WTC11 (cell line): Measurements from ENCODE around the gene HINFP. TPM values are rescaled to one million over a fixed set of nuclear protein-coding genes. Genes with fewer than 3 reads are reported as not detected.

Experiments used
- ATAC-seq: fragments of 200-7000 bp; cut with Tn5 transposase; 2 replicates; pipeline ENCODE4 v1.10.0; 2021; ENCODE audit warnings: mild to moderate bottlenecking, moderate library complexity
- CTCF ChIA-PET: fragments of 300-600 bp; sonication (Branson Sonifier 250); formaldehyde crosslinking; loops from one replicate; lab custom pipeline; 2021; ENCODE audit warnings: antibody characterized with exemption; lab: Charles Lee
- POLR2A ChIA-PET: fragments of 350-600 bp; sonication (Branson Sonifier 250); formaldehyde crosslinking; loops from one replicate; lab custom pipeline; 2021; ENCODE audit warnings: antibody characterized with exemption; lab: Charles Lee
- DNase-seq: peaks from one replicate; pipeline ENCODE4 v3.0.0; 2021; ENCODE audit warnings: low spot score
- H3K27ac Mint-ChIP-seq: 2 replicates; pipeline ENCODE4 v1.8.0; 2021; ENCODE audit warnings: mixed read lengths
- H3K27me3 Mint-ChIP-seq: 2 replicates; pipeline ENCODE4 v1.8.0; 2021; ENCODE audit warnings: low read depth, mild to moderate bottlenecking, moderate library complexity, mixed read lengths
- H3K36me3 Mint-ChIP-seq: 2 replicates; pipeline ENCODE4 v1.8.0; 2021; ENCODE audit warnings: mixed read lengths
- H3K4me1 Mint-ChIP-seq: 2 replicates; pipeline ENCODE4 v1.8.0; 2022; ENCODE audit warnings: mixed read lengths
- H3K4me3 Mint-ChIP-seq: 2 replicates; pipeline ENCODE4 v1.8.0; 2021; ENCODE audit warnings: mild to moderate bottlenecking, moderate library complexity, mixed read lengths
- H3K9me3 Mint-ChIP-seq: 2 replicates; pipeline ENCODE4 v1.8.0; 2021; ENCODE audit warnings: mixed read lengths
- ATF2 ChIP-seq: sonication (generic); formaldehyde crosslinking; IDR thresholded peaks from 2 replicates; pipeline ENCODE4 v1.8.1; 2022; ENCODE audit warnings: low read depth, missing genetic modification reagents, borderline replicate concordance
- CBFB ChIP-seq: sonication (generic); formaldehyde crosslinking; IDR thresholded peaks from 2 replicates; pipeline ENCODE4 v1.8.1; 2022; ENCODE audit warnings: mild to moderate bottlenecking, low read depth, missing genetic modification reagents
- E2F5 ChIP-seq: sonication (generic); formaldehyde crosslinking; IDR thresholded peaks from 2 replicates; pipeline ENCODE4 v1.8.1; 2022; ENCODE audit warnings: mild to moderate bottlenecking, moderate library complexity, missing genetic modification reagents
- HMGA2 ChIP-seq: fragments of 250-450 bp; sonication (Bioruptor Pico); IDR thresholded peaks from 2 replicates; pipeline ENCODE4 v1.4.0; 2021; ENCODE audit warnings: mild to moderate bottlenecking, moderate library complexity
- JAZF1 ChIP-seq: fragments of 250-450 bp; sonication (Bioruptor Pico); IDR thresholded peaks from 2 replicates; pipeline ENCODE4 v1.9.0; 2021; ENCODE audit warnings: moderate library complexity, mild to moderate bottlenecking, inconsistent platforms
- JUN ChIP-seq: sonication (generic); formaldehyde crosslinking; IDR thresholded peaks from 2 replicates; pipeline ENCODE4 v1.8.0; 2023; ENCODE audit warnings: mild to moderate bottlenecking, missing genetic modification reagents
- MXD4 ChIP-seq: fragments of 250-450 bp; sonication (Bioruptor Pico); IDR thresholded peaks from 2 replicates; pipeline ENCODE4 v1.8.0; 2021; ENCODE audit warnings: mild to moderate bottlenecking, moderate library complexity, borderline replicate concordance
- NR2C2 ChIP-seq: sonication (generic); formaldehyde crosslinking; IDR thresholded peaks from 2 replicates; pipeline ENCODE4 v1.8.0; 2022; ENCODE audit warnings: mild to moderate bottlenecking, missing genetic modification reagents
- SMAD3 ChIP-seq: sonication (generic); formaldehyde crosslinking; IDR thresholded peaks from 2 replicates; pipeline ENCODE4 v1.8.0; 2022; ENCODE audit warnings: missing genetic modification reagents, mild to moderate bottlenecking, borderline replicate concordance
- SMAD4 ChIP-seq: sonication (generic); formaldehyde crosslinking; IDR thresholded peaks from 2 replicates; pipeline ENCODE4 v1.8.0; 2022; ENCODE audit warnings: mild to moderate bottlenecking, missing genetic modification reagents
- TEAD1 ChIP-seq: sonication (generic); formaldehyde crosslinking; IDR thresholded peaks from 2 replicates; pipeline ENCODE4 v1.8.0; 2022; ENCODE audit warnings: mild to moderate bottlenecking, missing genetic modification reagents
- TEAD4 ChIP-seq: sonication (generic); formaldehyde crosslinking; IDR thresholded peaks from 2 replicates; pipeline ENCODE4 v1.8.0; 2022; ENCODE audit warnings: mild to moderate bottlenecking, missing genetic modification reagents
- TP53 ChIP-seq: sonication (generic); formaldehyde crosslinking; IDR thresholded peaks from 2 replicates; pipeline ENCODE4 v1.8.1; 2023; ENCODE audit warnings: mild to moderate bottlenecking, missing genetic modification reagents
- ZNF219 ChIP-seq: sonication (generic); formaldehyde crosslinking; IDR thresholded peaks from 2 replicates; pipeline ENCODE4 v1.8.0; 2023; ENCODE audit warnings: missing genetic modification reagents, mild to moderate bottlenecking, borderline replicate concordance
- ZNF263 ChIP-seq: sonication (generic); formaldehyde crosslinking; IDR thresholded peaks from 2 replicates; pipeline ENCODE4 v1.8.1; 2022; ENCODE audit warnings: low read depth, mild to moderate bottlenecking, moderate library complexity, missing genetic modification reagents
- ZNF671 ChIP-seq: fragments of 250-450 bp; sonication (Bioruptor Pico); IDR thresholded peaks from 2 replicates; pipeline ENCODE4 v1.8.0; 2021; ENCODE audit warnings: mild to moderate bottlenecking
- total RNA-seq: library from RNA; stranded (reverse); gene quantifications from 3 replicates; pipeline ENCODE4 v1.2.3, GENCODE V29; 2021
- TF ChIP-seq, protein P1 (sequence below): fragments of 250-450 bp; sonication (Bioruptor Pico); conservative IDR thresholded peaks from 2 replicates; pipeline ENCODE4 v1.9.0; 2021; ENCODE audit warnings: mild to moderate bottlenecking
- TF ChIP-seq, protein P2 (sequence below): fragments of 200-600 bp; IDR thresholded peaks from 2 replicates; pipeline ENCODE4 v1.8.0; 2022; ENCODE audit warnings: antibody characterized with exemption
- TF ChIP-seq, protein P3 (sequence below): sonication (generic); formaldehyde crosslinking; IDR thresholded peaks from 2 replicates; pipeline ENCODE4 v1.8.1; 2023; ENCODE audit warnings: mild to moderate bottlenecking, missing genetic modification reagents, borderline replicate concordance
- TF ChIP-seq, protein P4 (sequence below): sonication (generic); formaldehyde crosslinking; IDR thresholded peaks from 2 replicates; pipeline ENCODE4 v1.8.0; 2022; ENCODE audit warnings: mild to moderate bottlenecking, missing genetic modification reagents
- TF ChIP-seq, protein P5 (sequence below): sonication (generic); formaldehyde crosslinking; IDR thresholded peaks from 2 replicates; pipeline ENCODE4 v1.8.0; 2022; ENCODE audit warnings: mild to moderate bottlenecking, missing genetic modification reagents

Gene HINFP
- total RNA-seq, 1 experiment from 2014 or later = 35.4 TPM

DNA sequence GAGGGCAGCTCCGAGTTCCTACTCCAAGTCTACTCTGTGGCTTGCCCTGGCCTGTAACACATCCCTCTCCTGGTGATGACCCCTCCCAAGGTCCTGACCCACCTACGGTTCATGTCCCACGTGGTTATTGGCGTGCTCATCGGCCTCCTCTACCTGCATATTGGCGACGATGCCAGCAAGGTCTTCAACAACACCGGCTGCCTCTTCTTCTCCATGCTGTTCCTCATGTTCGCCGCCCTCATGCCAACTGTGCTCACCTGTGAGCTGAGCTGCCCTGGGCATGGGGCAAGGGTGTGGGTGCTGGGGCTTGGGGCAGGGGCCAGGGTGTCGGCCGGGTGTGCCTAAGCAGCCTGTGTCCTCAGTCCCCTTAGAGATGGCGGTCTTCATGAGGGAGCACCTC lies 37.1 kb downstream of the HINFP start (continued):
- TF ChIP-seq, protein P1, sequence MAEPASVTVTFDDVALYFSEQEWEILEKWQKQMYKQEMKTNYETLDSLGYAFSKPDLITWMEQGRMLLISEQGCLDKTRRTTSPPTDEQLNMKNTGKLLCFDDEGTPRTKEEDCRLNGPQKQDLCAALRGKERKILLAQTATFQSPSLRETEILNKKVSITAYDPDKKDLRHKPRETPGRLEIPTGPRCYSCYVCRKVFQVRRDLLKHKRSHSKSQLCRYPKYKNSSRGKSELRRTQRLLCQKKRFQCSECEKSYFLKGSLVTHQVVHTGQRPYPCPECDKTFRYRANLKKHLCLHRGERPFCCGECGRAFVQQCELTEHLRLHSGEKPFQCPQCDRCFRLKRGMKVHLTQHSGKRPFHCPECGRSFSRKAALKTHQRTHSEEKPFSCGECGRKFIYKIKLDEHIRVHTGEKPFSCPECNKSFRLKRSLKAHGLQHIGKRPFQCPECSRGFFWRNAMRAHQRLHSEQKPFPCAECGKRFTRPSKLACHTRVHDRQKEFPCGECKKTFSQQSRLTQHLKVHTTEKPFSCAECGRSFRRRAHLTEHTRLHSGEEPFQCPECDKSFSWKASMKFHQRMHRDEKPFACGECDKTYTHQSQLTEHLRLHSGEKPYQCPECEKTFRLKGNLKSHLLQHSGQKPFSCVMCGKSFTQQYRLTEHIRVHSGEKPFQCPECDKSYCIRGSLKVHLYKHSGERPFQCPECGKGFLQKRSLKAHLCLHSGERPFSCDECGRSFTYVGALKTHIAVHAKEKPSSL (CRISPR knock-in tag) = no peak
- TF ChIP-seq, protein P2, sequence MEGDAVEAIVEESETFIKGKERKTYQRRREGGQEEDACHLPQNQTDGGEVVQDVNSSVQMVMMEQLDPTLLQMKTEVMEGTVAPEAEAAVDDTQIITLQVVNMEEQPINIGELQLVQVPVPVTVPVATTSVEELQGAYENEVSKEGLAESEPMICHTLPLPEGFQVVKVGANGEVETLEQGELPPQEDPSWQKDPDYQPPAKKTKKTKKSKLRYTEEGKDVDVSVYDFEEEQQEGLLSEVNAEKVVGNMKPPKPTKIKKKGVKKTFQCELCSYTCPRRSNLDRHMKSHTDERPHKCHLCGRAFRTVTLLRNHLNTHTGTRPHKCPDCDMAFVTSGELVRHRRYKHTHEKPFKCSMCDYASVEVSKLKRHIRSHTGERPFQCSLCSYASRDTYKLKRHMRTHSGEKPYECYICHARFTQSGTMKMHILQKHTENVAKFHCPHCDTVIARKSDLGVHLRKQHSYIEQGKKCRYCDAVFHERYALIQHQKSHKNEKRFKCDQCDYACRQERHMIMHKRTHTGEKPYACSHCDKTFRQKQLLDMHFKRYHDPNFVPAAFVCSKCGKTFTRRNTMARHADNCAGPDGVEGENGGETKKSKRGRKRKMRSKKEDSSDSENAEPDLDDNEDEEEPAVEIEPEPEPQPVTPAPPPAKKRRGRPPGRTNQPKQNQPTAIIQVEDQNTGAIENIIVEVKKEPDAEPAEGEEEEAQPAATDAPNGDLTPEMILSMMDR = no peak
- TF ChIP-seq, protein P3, sequence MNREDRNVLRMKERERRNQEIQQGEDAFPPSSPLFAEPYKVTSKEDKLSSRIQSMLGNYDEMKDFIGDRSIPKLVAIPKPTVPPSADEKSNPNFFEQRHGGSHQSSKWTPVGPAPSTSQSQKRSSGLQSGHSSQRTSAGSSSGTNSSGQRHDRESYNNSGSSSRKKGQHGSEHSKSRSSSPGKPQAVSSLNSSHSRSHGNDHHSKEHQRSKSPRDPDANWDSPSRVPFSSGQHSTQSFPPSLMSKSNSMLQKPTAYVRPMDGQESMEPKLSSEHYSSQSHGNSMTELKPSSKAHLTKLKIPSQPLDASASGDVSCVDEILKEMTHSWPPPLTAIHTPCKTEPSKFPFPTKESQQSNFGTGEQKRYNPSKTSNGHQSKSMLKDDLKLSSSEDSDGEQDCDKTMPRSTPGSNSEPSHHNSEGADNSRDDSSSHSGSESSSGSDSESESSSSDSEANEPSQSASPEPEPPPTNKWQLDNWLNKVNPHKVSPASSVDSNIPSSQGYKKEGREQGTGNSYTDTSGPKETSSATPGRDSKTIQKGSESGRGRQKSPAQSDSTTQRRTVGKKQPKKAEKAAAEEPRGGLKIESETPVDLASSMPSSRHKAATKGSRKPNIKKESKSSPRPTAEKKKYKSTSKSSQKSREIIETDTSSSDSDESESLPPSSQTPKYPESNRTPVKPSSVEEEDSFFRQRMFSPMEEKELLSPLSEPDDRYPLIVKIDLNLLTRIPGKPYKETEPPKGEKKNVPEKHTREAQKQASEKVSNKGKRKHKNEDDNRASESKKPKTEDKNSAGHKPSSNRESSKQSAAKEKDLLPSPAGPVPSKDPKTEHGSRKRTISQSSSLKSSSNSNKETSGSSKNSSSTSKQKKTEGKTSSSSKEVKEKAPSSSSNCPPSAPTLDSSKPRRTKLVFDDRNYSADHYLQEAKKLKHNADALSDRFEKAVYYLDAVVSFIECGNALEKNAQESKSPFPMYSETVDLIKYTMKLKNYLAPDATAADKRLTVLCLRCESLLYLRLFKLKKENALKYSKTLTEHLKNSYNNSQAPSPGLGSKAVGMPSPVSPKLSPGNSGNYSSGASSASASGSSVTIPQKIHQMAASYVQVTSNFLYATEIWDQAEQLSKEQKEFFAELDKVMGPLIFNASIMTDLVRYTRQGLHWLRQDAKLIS (CRISPR knock-in tag) = no peak
- TF ChIP-seq NR2C2 (CRISPR knock-in tag) = no peak
- TF ChIP-seq, protein P4, sequence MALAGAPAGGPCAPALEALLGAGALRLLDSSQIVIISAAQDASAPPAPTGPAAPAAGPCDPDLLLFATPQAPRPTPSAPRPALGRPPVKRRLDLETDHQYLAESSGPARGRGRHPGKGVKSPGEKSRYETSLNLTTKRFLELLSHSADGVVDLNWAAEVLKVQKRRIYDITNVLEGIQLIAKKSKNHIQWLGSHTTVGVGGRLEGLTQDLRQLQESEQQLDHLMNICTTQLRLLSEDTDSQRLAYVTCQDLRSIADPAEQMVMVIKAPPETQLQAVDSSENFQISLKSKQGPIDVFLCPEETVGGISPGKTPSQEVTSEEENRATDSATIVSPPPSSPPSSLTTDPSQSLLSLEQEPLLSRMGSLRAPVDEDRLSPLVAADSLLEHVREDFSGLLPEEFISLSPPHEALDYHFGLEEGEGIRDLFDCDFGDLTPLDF (CRISPR knock-in tag) = no peak

GRCh38 chr11:119160151-119160550 lies 38.8 kb downstream of the HINFP start:
- TF ChIP-seq ATF2 (CRISPR knock-in tag) (no peak), ZNF671 (CRISPR knock-in tag) (no peak), SMAD4 (CRISPR knock-in tag) (no peak), MXD4 (CRISPR knock-in tag) (no peak), E2F5 (CRISPR knock-in tag) (no peak), TP53 (no peak), JAZF1 (CRISPR knock-in tag) (no peak), TEAD1 (CRISPR knock-in tag) (no peak), CBFB (CRISPR knock-in tag) (no peak), HMGA2 (no peak), TEAD4 (CRISPR knock-in tag) (no peak), ZNF219 (CRISPR knock-in tag) (no peak), JUN (no peak), SMAD3 (no peak), ZNF263 (CRISPR knock-in tag) (no peak)
- TF ChIP-seq, protein P4 (CRISPR knock-in tag) = no peak
- TF ChIP-seq, protein P5, sequence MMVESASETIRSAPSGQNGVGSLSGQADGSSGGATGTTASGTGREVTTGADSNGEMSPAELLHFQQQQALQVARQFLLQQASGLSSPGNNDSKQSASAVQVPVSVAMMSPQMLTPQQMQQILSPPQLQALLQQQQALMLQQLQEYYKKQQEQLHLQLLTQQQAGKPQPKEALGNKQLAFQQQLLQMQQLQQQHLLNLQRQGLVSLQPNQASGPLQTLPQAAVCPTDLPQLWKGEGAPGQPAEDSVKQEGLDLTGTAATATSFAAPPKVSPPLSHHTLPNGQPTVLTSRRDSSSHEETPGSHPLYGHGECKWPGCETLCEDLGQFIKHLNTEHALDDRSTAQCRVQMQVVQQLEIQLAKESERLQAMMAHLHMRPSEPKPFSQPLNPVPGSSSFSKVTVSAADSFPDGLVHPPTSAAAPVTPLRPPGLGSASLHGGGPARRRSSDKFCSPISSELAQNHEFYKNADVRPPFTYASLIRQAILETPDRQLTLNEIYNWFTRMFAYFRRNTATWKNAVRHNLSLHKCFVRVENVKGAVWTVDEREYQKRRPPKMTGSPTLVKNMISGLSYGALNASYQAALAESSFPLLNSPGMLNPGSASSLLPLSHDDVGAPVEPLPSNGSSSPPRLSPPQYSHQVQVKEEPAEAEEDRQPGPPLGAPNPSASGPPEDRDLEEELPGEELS (CRISPR knock-in tag) = no peak
- CTCF ChIA-PET = interaction anchor here (0.7 to 2.2 kb wide), 8 partner anchors 9 to 164 kb away, joined by 3 to 16 read pairs (median 4); partner anchors contain the start of gene CBL

More at GRCh38 chr11:119160151-119160550, 38.8 kb downstream of the HINFP start:
- POLR2A ChIA-PET = no interaction called here
- H3K9me3 Mint-ChIP-seq = no peaks in the 10 kb centered on the region
- H3K4me1 Mint-ChIP-seq = peaks cover 12% of the 10 kb centered on the region
- ATAC-seq (no peak), DNase-seq (no peak)
- H3K27me3 Mint-ChIP-seq = no peaks in the 10 kb centered on the region; the same call in 1 of the 2 replicates
- H3K36me3 Mint-ChIP-seq = no peaks in the 10 kb centered on the region
- H3K27ac Mint-ChIP-seq = no peak overlapping the region
- no peak overlapping the region for H3K4me3 Mint-ChIP-seq
